Immature natural killer cell (primary cell): ENCODE results near the gene PRKCE. TPM values are rescaled to one million over a fixed set of nuclear protein-coding genes. Genes with fewer than 3 reads are reported as not detected.

Experiments
- DNase-seq, 3 donors: peaks; one replicate each; pipeline ENCODE4 v3.0.0; 2022; ENCODE audit warnings: mixed read lengths in 1 of 3
- H3K27ac Mint-ChIP-seq, 6 donors: one replicate each; pipeline ENCODE4 v1.8.0; 2020; ENCODE audit warnings: mixed read lengths in 6 of 6, mild to moderate bottlenecking in 5 of 6, inconsistent platforms in 4 of 6, moderate library complexity in 3 of 6
- H3K27me3 Mint-ChIP-seq, 3 donors: one replicate each; pipeline ENCODE4 v1.8.0; 2020 to 2021; ENCODE audit warnings: low read depth in 3 of 3, mild to moderate bottlenecking in 3 of 3, mixed read lengths in 3 of 3, moderate library complexity in 3 of 3, inconsistent platforms in 1 of 3
- H3K36me3 Mint-ChIP-seq, 3 donors: one replicate each; pipeline ENCODE4 v1.8.0; 2020; ENCODE audit warnings: mixed read lengths in 3 of 3, inconsistent platforms in 2 of 3, mild to moderate bottlenecking in 2 of 3
- H3K4me1 Mint-ChIP-seq, 2 donors: one replicate each; pipeline ENCODE4 v1.8.0; 2020; ENCODE audit warnings: inconsistent platforms in 2 of 2, mild to moderate bottlenecking in 2 of 2, mixed read lengths in 2 of 2, moderate library complexity in 1 of 2
- H3K4me3 Mint-ChIP-seq, 5 donors: one replicate each; pipeline ENCODE4 v1.8.0; 2020; ENCODE audit warnings: mild to moderate bottlenecking in 5 of 5, mixed read lengths in 5 of 5, inconsistent platforms in 3 of 5, moderate library complexity in 3 of 5
- H3K9me3 Mint-ChIP-seq, 6 donors: one replicate each; pipeline ENCODE4 v1.8.0; 2020; ENCODE audit warnings: mild to moderate bottlenecking in 6 of 6, mixed read lengths in 6 of 6, inconsistent platforms in 4 of 6, moderate library complexity in 3 of 6
- polyA plus RNA-seq, 3 donors: library from polyadenylated mRNA; unstranded; fragments of 300-500 nt; fragmentation: Illumina TruSeq; gene quantifications; one replicate each; pipeline ENCODE4 v1.2.3, GENCODE V29; 2021

Gene PRKCE
- polyA plus RNA-seq, 3 donors from 2014 or later, result 1.0 to 3.0 (median 2.5) TPM

- Mint-ChIP-seq H3K27ac (no peak overlapping the region), H3K36me3 (peaks cover 0 to 8% (median 0%) of the 10 kb centered on the region in 3 donors), H3K27me3 (peaks cover 0 to 4% (median 0%) of the 10 kb centered on the region in 3 donors), H3K4me1 (no peaks in the 10 kb centered on the region), H3K9me3 (no peaks in the 10 kb centered on the region), H3K4me3 (no peak overlapping the region)
- DNase-seq, result no peak
Measured at GRCh38 chr2:46041434-46041833, 390.0 kb downstream of the PRKCE start.

DNA sequence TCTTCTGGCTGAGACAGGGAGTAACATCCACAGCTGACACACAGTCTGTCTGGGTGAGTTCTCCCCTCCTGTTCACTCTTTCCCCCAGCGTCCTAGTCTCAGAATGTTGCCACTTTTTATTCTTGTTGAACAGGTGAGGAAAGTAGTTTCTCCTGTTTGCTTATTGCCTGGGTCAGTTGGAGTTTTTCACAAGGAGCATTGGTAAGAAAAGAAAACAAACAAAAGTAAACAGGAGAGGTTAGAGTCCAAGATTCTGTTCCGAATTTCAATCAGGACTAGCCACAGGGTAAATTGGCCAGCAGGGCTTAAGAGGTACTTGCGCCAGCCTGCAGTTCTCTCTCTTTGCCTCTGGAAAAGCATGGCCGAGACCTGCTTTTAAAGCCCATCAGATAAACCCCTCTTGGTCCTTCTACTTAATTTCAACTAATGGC, 390.7 kb downstream of the PRKCE start:
- Mint-ChIP-seq H3K27me3 (peaks cover 0 to 4% (median 0%) of the 10 kb centered on the region in 3 donors), H3K27ac (no peak overlapping the region)

GRCh38 chr2:46042711-46043110, 391.2 kb downstream of the PRKCE start:
- no peak for DNase-seq
- H3K4me3 Mint-ChIP-seq, result no peak overlapping the region

More for the DNA sequence above, 390.7 kb downstream of the PRKCE start:
- H3K4me3 Mint-ChIP-seq, result no peak overlapping the region
- H3K9me3 Mint-ChIP-seq, result no peaks in the 10 kb centered on the region
- H3K4me1 Mint-ChIP-seq, result no peaks in the 10 kb centered on the region
- peaks cover 0 to 8% (median 0%) of the 10 kb centered on the region in 3 donors for H3K36me3 Mint-ChIP-seq
- DNase-seq, result no peak

GRCh38 chr2:46045888-46046287, 394.4 kb downstream of the PRKCE start:
- Mint-ChIP-seq H3K36me3 (peaks cover 0 to 4% (median 0%) of the 10 kb centered on the region in 3 donors), H3K4me1 (no peaks in the 10 kb centered on the region), H3K27ac (no peak overlapping the region), H3K9me3 (no peaks in the 10 kb centered on the region), H3K27me3 (no peaks in the 10 kb centered on the region), H3K4me3 (no peak overlapping the region)
- no peak for DNase-seq

More at GRCh38 chr2:46042711-46043110, 391.2 kb downstream of the PRKCE start:
- Mint-ChIP-seq H3K27me3 (peaks cover 0 to 4% (median 0%) of the 10 kb centered on the region in 3 donors), H3K27ac (no peak overlapping the region), H3K36me3 (peaks cover 0 to 8% (median 0%) of the 10 kb centered on the region in 3 donors), H3K4me1 (no peaks in the 10 kb centered on the region), H3K9me3 (no peaks in the 10 kb centered on the region)

- H3K9me3 Mint-ChIP-seq, result no peaks in the 10 kb centered on the region
- no peak overlapping the region for H3K4me3 Mint-ChIP-seq
- H3K27ac Mint-ChIP-seq, result no peak overlapping the region
Measured at GRCh38 chr2:46047290-46047689, 395.8 kb downstream of the PRKCE start.

GRCh38 chr2:46048693-46049092, 397.2 kb downstream of the PRKCE start:
- Mint-ChIP-seq H3K27me3 (no peaks in the 10 kb centered on the region), H3K4me1 (no peaks in the 10 kb centered on the region), H3K27ac (no peak overlapping the region), H3K9me3 (no peaks in the 10 kb centered on the region), H3K36me3 (peaks cover 0 to 4% (median 0%) of the 10 kb centered on the region in 3 donors), H3K4me3 (no peak overlapping the region)
- no peak for DNase-seq

More at GRCh38 chr2:46047290-46047689, 395.8 kb downstream of the PRKCE start:
- H3K27me3 Mint-ChIP-seq, result no peaks in the 10 kb centered on the region
- H3K36me3 Mint-ChIP-seq, result peaks cover 0 to 4% (median 0%) of the 10 kb centered on the region in 3 donors
- DNase-seq, result no peak
- no peaks in the 10 kb centered on the region for H3K4me1 Mint-ChIP-seq

DNA sequence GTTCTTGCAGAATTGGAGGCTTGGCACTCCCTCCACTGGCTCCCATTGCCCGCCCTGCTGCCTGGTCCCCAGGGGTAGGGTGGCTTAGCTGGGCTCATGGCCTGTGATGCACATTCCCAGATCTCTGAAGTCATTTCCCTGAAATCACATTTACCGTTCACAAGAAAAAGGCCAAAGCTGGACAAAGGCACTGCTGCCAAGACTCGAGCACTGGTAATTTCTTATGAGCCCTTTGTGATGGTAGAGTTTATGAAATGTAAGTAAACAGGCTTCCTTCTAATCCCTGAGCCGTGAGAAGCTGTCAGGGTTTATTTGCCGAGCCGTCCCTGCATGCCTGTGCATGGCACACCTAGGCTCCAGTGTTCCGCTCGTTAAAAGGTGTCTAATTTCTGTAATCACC, 398.6 kb downstream of the PRKCE start:
- Mint-ChIP-seq H3K36me3 (peaks cover 5 to 6% (median 6%) of the 10 kb centered on the region in 3 donors), H3K27me3 (no peaks in the 10 kb centered on the region), H3K4me3 (no peak overlapping the region), H3K4me1 (no peaks in the 10 kb centered on the region), H3K27ac (no peak overlapping the region), H3K9me3 (no peaks in the 10 kb centered on the region)
- no peak for DNase-seq

DNA sequence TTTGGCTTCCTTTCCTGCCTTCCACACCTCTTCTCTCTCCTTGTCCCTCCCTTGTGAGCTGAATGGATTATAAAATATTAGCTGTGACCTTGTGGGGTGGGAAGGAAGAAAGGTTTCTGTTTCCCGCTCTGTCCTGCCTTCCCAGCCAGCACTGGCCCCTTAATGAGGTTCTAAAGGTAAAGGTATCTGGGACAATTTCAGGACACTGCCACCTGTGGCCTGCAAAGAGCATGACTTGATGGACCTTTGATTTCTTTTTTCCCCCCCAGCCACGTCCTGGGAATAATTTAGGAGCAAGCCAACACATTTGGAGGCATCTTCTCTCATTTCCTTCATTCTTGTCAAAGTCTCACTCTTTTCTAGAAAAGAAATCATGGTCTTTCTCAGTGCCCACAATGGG, 399.0 kb downstream of the PRKCE start:
- no peaks in the 10 kb centered on the region for H3K9me3 Mint-ChIP-seq
- peaks cover 6 to 9% (median 6%) of the 10 kb centered on the region in 3 donors for H3K36me3 Mint-ChIP-seq
- H3K4me3 Mint-ChIP-seq, result no peak overlapping the region
- H3K27ac Mint-ChIP-seq, result no peak overlapping the region
- H3K27me3 Mint-ChIP-seq, result no peaks in the 10 kb centered on the region
- no peak for DNase-seq
- H3K4me1 Mint-ChIP-seq, result no peaks in the 10 kb centered on the region

DNA sequence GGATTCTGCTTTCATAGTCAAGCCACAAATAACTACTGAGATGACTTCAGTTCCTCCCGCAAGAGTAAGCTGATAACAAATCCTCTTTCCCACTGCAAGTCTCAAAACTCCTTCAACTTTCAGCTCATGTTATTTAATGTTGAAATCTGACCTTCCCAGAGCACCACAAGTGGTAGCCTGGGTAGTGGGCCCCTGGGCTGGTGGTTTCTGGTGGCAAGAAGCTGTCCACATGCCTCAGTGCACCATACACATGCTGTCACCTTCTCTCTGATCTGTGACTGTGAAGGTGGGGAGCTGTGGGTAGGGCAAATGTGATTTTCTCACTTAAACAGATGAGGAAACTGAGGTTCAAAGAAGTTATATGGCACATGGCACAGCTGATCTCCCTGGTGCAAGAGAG, 399.6 kb downstream of the PRKCE start:
- no peak for DNase-seq
- Mint-ChIP-seq H3K36me3 (peaks cover 6 to 11% (median 7%) of the 10 kb centered on the region in 3 donors), H3K4me3 (no peak overlapping the region), H3K4me1 (no peaks in the 10 kb centered on the region), H3K9me3 (no peaks in the 10 kb centered on the region), H3K27me3 (no peaks in the 10 kb centered on the region), H3K27ac (peak overlapping the region in 2 of 6 donors; percentile 3 to 14)

DNA sequence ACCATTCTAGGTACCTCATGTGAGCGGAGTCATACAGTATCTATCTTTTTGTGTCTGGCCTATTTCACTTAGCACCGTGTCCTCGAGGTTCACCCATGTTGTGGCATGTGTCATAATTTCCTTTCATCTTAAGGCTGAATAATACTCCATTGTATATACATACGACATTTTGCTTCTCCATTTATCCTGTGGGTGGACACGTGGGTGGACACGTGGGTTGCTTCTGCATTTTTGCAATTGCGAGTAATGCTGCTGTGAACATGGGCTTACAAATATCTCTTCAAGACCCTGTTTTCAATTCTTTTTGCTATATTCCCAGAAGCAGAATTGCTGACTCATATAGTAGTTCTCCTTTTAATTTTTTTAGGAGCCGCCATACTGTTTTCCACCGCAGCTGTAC, 402.1 kb downstream of the PRKCE start:
- no peak for DNase-seq
- H3K27me3 Mint-ChIP-seq, result no peaks in the 10 kb centered on the region
- no peaks in the 10 kb centered on the region for H3K9me3 Mint-ChIP-seq
- H3K4me1 Mint-ChIP-seq, result no peaks in the 10 kb centered on the region
- no peak overlapping the region for H3K4me3 Mint-ChIP-seq
- H3K36me3 Mint-ChIP-seq, result peaks cover 6 to 16% (median 13%) of the 10 kb centered on the region in 3 donors
- no peak overlapping the region for H3K27ac Mint-ChIP-seq

- Mint-ChIP-seq H3K4me3 (no peak overlapping the region), H3K27ac (no peak overlapping the region), H3K27me3 (no peaks in the 10 kb centered on the region), H3K36me3 (peaks cover 6 to 16% (median 9%) of the 10 kb centered on the region in 3 donors), H3K9me3 (no peaks in the 10 kb centered on the region), H3K4me1 (no peaks in the 10 kb centered on the region)
- DNase-seq, result no peak
Measured at GRCh38 chr2:46056541-46056940, 405.1 kb downstream of the PRKCE start.

DNA sequence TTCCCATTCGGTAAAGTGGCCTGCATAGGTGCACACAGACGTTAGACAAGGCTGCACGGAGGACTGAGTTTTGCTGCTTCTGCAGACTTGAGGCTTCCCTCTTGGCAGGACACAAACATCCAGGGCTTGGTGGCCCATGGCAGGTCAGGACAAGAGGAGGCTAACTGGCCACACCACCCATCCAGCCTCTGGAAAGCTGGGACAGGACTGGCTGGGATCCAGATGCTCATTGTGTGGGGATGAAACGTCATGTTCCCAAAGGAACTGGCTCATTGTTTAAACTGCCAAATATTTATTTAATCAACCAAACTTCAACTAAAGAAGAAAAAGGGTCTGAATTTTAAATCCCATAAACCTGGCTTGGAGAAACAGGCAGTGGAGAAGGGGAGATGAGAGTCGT, 406.7 kb downstream of the PRKCE start:
- Mint-ChIP-seq H3K4me1 (no peaks in the 10 kb centered on the region), H3K27ac (no peak overlapping the region), H3K36me3 (peaks cover 6 to 19% (median 12%) of the 10 kb centered on the region in 3 donors), H3K4me3 (no peak overlapping the region), H3K9me3 (no peaks in the 10 kb centered on the region), H3K27me3 (no peaks in the 10 kb centered on the region)
- DNase-seq, result no peak

- H3K4me3 Mint-ChIP-seq, result no peak overlapping the region
- H3K4me1 Mint-ChIP-seq, result no peaks in the 10 kb centered on the region
- peaks cover 0 to 3% (median 3%) of the 10 kb centered on the region in 3 donors for H3K36me3 Mint-ChIP-seq
- no peaks in the 10 kb centered on the region for H3K9me3 Mint-ChIP-seq
- peak overlapping the region in 1 of 6 donors; percentile 60 for H3K27ac Mint-ChIP-seq
- H3K27me3 Mint-ChIP-seq, result peaks cover 0 to 5% (median 0%) of the 10 kb centered on the region in 3 donors
- DNase-seq, result peak; percentile 44 to 64 (median 51)
Measured at GRCh38 chr2:46062637-46063412, 411.4 kb downstream of the PRKCE start.

DNA sequence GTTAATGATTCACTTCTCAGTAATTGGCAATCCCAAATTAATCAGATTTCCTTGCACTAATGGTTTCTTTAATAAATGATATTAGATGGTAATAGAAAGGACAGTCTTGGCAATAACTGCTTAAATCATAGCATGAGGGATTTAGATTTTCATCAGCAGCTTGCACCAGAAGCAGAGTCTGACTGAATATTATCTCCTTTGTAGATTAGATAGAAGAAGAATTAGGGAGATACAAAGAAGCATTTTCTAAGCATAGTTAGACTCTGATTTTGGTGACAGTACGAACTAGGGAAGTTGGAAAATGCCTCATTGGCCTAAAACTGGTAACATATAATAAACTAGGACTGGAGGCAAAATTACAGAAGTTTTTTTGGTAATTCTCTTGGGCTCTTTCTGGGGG, 412.9 kb downstream of the PRKCE start:
- peaks cover 0 to 5% (median 0%) of the 10 kb centered on the region in 3 donors for H3K27me3 Mint-ChIP-seq
- H3K27ac Mint-ChIP-seq, result no peak overlapping the region
- H3K9me3 Mint-ChIP-seq, result no peaks in the 10 kb centered on the region
- no peak for DNase-seq
- H3K36me3 Mint-ChIP-seq, result peaks cover 0 to 3% (median 3%) of the 10 kb centered on the region in 3 donors
- H3K4me3 Mint-ChIP-seq, result no peak overlapping the region
- H3K4me1 Mint-ChIP-seq, result no peaks in the 10 kb centered on the region
